NB4 (cell line): ENCODE data around the gene JMJD1C.

Experiments used
- DNase-seq: peaks from one replicate; pipeline ENCODE4 v3.0.0; 2010; ENCODE audit warnings: low read depth
- H3K4me3 ChIP-seq: one replicate; pipeline ENCODE4 v1.5.1; 2011; ENCODE audit warnings: mild to moderate bottlenecking, low read depth, low read length, moderate library complexity
- MYC ChIP-seq: IDR thresholded peaks from 2 replicates; pipeline ENCODE4 v1.6.1; 2011; ENCODE audit warnings: low read depth, low read length
- POLR2A ChIP-seq: IDR thresholded peaks from 2 replicates; pipeline ENCODE4 v1.6.1; 2011; ENCODE audit warnings: mild to moderate bottlenecking; ENCODE audit not compliant: insufficient read length; ENCODE audit errors: extremely low read depth
- TF ChIP-seq, protein P1 (sequence below): IDR thresholded peaks from 2 replicates; pipeline ENCODE4 v1.6.1; 2011; ENCODE audit warnings: low read depth, low read length
- TF ChIP-seq, protein P2 (sequence below): IDR thresholded peaks from one replicate; pipeline ENCODE4 v1.5.1; 2012; ENCODE audit warnings: low read depth, low read length

Gene JMJD1C

DNA sequence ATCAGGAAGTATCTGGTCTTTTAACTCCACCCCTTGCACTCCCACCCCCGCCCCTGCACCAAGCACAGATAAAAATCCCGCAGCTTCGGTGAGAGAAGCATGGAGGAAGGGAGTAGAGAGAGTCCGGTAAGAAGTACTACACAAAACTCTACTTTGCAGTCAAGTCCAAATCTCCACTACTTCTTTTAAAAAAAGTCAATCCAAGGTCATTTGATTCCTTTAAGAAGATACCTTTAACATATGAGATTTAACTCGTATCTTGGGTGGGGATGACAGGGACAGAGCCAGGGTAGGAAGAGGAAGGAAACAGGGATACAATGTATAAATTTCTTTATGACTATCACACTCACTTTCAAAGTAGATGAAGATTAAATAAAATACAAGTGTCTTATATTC, 200.6 kb downstream of the JMJD1C start:
- peak; percentile 83 for DNase-seq
- TF ChIP-seq, protein P1, sequence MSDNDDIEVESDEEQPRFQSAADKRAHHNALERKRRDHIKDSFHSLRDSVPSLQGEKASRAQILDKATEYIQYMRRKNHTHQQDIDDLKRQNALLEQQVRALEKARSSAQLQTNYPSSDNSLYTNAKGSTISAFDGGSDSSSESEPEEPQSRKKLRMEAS: no peak
- peak; percentile 55 for TF ChIP-seq POLR2A
- TF ChIP-seq MYC: no peak
- TF ChIP-seq, protein P2, sequence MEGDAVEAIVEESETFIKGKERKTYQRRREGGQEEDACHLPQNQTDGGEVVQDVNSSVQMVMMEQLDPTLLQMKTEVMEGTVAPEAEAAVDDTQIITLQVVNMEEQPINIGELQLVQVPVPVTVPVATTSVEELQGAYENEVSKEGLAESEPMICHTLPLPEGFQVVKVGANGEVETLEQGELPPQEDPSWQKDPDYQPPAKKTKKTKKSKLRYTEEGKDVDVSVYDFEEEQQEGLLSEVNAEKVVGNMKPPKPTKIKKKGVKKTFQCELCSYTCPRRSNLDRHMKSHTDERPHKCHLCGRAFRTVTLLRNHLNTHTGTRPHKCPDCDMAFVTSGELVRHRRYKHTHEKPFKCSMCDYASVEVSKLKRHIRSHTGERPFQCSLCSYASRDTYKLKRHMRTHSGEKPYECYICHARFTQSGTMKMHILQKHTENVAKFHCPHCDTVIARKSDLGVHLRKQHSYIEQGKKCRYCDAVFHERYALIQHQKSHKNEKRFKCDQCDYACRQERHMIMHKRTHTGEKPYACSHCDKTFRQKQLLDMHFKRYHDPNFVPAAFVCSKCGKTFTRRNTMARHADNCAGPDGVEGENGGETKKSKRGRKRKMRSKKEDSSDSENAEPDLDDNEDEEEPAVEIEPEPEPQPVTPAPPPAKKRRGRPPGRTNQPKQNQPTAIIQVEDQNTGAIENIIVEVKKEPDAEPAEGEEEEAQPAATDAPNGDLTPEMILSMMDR: no peak
- H3K4me3 ChIP-seq: peak overlapping the region; percentile 79

GRCh38 chr10:63264617-63265221, 201.1 kb downstream of the JMJD1C start:
- DNase-seq: no peak
- no peak for TF ChIP-seq MYC
- no peak for TF ChIP-seq POLR2A
- TF ChIP-seq, protein P2: no peak
- TF ChIP-seq, protein P1: no peak
- peak overlapping the region; percentile 79 for H3K4me3 ChIP-seq

DNA sequence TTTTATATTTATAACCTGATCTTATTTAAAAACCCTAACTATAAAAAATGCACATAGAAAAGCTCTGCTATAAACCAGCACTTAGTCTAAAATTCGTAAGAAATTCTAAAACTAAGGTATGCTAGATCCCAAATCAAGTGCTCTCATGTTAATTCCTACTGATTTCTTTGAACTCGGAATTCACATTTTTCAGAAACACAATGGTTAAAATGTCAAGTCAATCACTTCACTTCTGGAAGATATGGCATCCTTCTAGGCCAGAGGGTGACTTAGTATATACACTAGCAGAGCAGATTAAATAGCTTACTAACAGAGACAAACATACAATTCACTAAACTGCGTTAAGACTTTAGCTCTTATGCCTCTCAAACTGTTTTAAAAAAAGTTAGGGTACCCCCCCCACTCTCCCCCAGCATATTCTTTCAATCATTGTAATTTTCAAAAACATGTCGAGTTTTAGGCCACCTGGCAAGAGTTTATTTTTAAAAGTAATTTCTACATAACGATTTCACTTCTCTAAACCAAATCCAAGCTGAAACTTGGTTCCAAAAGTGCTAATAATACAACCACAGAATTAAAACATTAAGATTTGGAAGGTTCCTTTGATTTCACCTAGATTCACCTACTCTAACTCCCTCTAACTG, 203.2 kb downstream of the JMJD1C start:
- no peak overlapping the region for H3K4me3 ChIP-seq
- no peak for TF ChIP-seq POLR2A
- TF ChIP-seq MYC: no peak
- TF ChIP-seq, protein P2: no peak
- TF ChIP-seq, protein P1: no peak
- DNase-seq: no peak

GRCh38 chr10:63261496-63261895, 204.3 kb downstream of the JMJD1C start:
- no peak for DNase-seq
- H3K4me3 ChIP-seq: no peak overlapping the region
- TF ChIP-seq POLR2A: no peak
- TF ChIP-seq, protein P1: no peak
- TF ChIP-seq MYC: no peak
- TF ChIP-seq, protein P2: no peak

DNA sequence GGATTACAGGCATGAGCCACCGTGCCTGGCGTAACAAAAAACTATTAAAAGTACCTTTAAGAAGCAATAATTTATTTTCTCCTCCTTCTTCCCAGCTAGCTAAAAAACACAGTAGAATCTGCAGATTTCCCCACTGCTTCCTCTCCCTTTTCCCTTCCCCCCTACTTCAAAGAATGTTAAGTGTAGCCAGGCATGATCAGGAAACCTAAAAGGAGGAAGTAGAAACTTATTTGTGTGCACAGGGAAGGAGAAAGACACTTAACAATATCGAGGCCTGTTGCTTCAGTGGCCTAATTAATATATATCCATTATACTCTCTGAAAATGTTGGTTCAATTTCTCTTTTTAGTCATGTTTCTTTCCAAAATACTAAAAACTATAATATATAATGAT, 204.9 kb downstream of the JMJD1C start:
- no peak overlapping the region for H3K4me3 ChIP-seq

GRCh38 chr10:63260103-63260859, 205.5 kb downstream of the JMJD1C start:
- DNase-seq: no peak
- TF ChIP-seq, protein P2: no peak
- no peak for TF ChIP-seq MYC
- H3K4me3 ChIP-seq: no peak overlapping the region

More for the DNA sequence above, 204.9 kb downstream of the JMJD1C start:
- no peak for TF ChIP-seq MYC
- TF ChIP-seq, protein P1: 0 out of 2 replicates have a peak, but pooled peaks have one; percentile 31
- peak; percentile 81 for DNase-seq
